22Rv1 (cell line): ENCODE data around the gene NBEAL1.
"Not testable (repeated sequence)": the region's sequence is repeated elsewhere in the genome, so short reads cannot be mapped to it uniquely, and the experiment has no call there.

Experiments
- H3K27ac ChIP-seq: fragments of 450-650 bp; 2 replicates; pipeline ENCODE4 v1.5.1; 2017
- CTCF ChIP-seq: fragments of 450-650 bp; IDR thresholded peaks from 2 replicates; pipeline ENCODE4 v1.5.1; 2017; ENCODE audit warnings: mild to moderate bottlenecking
- ZFX ChIP-seq: fragments of 450-650 bp; IDR thresholded peaks from 2 replicates; pipeline ENCODE4 v1.6.1; 2017; ENCODE audit warnings: antibody characterized with exemption, borderline replicate concordance

The NBEAL1 gene

DNA sequence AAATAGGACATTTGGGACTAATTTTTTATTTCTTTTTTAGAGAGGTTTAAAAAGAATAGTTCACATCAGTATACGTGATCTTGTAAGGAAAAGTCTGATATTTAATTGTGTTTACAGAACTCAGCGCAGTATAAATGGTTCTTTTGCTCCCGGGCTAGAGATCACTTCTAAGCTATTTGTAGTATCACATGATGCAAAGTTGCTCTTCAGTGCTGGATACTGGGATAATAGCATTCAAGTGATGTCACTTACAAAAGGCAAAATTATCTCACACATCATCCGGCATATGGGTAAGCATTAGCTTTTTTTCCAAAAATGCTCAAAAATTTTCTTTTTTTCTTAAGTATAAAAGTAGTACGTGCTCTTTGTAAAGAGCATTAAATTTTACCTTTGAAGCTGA is 186.8 kb downstream of the NBEAL1 start:
- H3K27ac ChIP-seq: no peak overlapping the region
- no peak for TF ChIP-seq CTCF
- no peak for TF ChIP-seq ZFX

GRCh38 chr2:203209538-203209937 is 194.9 kb downstream of the NBEAL1 start:
- TF ChIP-seq ZFX (no peak), CTCF (no peak)
- no peak overlapping the region for H3K27ac ChIP-seq

DNA sequence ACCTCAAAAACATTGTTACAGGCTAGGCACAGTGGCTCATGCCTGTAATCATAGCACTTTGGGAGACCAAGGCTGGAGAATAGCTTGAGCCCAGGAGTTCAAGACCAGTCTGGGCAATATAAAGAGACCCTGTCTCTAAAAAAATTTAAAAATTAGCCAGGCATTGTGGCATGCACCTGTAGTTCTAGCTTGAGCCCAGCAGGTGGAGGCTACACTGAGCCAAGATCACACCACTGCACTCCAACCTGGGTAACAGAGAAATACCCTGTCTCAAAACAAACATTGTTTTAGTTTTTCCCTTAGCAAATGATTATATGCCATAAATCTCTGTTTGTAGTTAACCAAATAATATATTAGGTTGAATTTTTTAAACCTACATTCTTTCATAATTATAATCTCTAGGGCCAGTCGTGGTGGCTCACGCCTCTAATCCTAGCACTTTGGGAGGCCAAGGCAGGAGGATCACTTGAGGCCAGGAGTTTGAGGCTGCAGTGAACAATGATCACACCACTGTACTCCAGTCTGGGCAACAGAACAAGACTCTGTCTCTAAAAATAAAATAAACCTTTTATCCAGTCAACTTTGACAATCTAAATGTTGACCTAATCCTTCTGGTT is 210.9 kb downstream of the NBEAL1 start:
- TF ChIP-seq CTCF (peak; percentile 84), ZFX (no peak)
- H3K27ac ChIP-seq: no peak overlapping the region

DNA sequence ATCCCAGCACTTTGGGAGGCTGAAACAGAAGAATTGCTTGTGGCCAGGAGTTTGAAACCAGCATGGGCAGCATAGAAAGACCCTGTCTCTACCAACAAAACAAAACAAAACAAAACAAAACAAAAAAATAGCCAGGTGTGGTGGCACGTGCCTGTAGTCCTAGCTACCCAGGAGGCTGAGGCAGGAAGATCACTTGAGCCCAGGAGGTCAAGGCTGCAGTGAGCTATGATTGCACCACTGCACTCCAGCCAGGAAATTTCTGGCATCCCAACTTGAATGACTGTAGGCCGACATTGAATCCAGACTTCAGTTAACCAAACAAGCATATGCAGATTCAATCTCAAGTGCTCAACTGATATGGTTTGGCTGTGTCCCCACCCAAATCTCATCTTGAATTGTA is 215.0 kb downstream of the NBEAL1 start:
- H3K27ac ChIP-seq: not testable (repeated sequence)

GRCh38 chr2:203237346-203238238 is 222.9 kb downstream of the NBEAL1 start:
- TF ChIP-seq CTCF (no peak), ZFX (no peak)
- peak overlapping the region; percentile 91 for H3K27ac ChIP-seq

DNA sequence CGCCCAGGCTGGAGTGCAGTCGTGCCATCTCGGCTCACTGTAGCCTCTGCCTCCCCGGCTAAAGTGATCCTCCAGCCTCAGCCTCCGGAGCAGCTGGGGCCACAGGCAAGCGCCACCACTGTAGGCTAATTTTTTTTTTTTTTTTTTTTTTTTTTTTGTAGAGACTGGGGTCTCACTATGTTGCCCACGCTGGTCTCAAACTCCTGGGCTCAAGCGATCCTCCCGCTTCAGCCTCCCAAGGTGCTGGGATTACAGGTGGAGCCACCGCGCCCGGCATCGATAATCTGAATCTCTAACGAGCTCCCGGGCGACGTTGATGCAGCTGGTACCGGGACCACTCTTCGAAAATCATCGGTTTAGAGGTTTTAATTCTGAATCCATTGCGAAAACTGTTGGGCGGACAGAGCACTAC is 223.6 kb downstream of the NBEAL1 start:
- H3K27ac ChIP-seq: peak overlapping the region; percentile 91
- TF ChIP-seq ZFX: no peak
- no peak for TF ChIP-seq CTCF

- TF ChIP-seq CTCF (peak; percentile 57), ZFX (no peak)
- H3K27ac ChIP-seq: peak within 1 kb of the TSS; percentile 91
Observed at GRCh38 chr2:203238704-203239526, 224.2 kb downstream of the NBEAL1 start, which contains the start of gene CYP20A1. CYP20A1 (plus strand) TSS chr2:203239018; CDS start chr2:203239063, 45 bp downstream.
